Skeletal muscle tissue (tissue), 4 donors: ENCODE data around the gene NELFA. TPM values are rescaled to one million over a fixed set of nuclear protein-coding genes. Genes with fewer than 3 reads are reported as not detected.

ENCODE experiments used
- H3K27ac ChIP-seq: one replicate; pipeline ENCODE4 v1.7.0; 2013; ENCODE audit warnings: mild to moderate bottlenecking, low read depth, low read length, inconsistent platforms
- H3K27me3 ChIP-seq, 3 donors: one replicate each; pipeline ENCODE4 v1.7.0; 2013; ENCODE audit warnings: low read length in 3 of 3; ENCODE audit not compliant: control insufficient read depth in 3 of 3, insufficient read depth in 3 of 3
- H3K36me3 ChIP-seq, 3 donors: one replicate each; pipeline ENCODE4 v1.7.0; 2013; ENCODE audit warnings: low read length in 3 of 3; ENCODE audit not compliant: control insufficient read depth in 3 of 3, insufficient read depth in 3 of 3
- H3K4me1 ChIP-seq, 3 donors: one replicate each; pipeline ENCODE4 v1.7.0; 2013; ENCODE audit warnings: low read length in 3 of 3, mild to moderate bottlenecking in 3 of 3; ENCODE audit not compliant: control insufficient read depth in 3 of 3, insufficient read depth in 3 of 3
- H3K4me3 ChIP-seq, 3 donors: one replicate each; pipeline ENCODE4 v1.7.0; 2013; ENCODE audit warnings: low read length in 3 of 3
- H3K9ac ChIP-seq, 3 donors: one replicate each; pipeline ENCODE4 v1.7.0; 2013; ENCODE audit warnings: low read length in 3 of 3, mild to moderate bottlenecking in 3 of 3, moderate library complexity in 2 of 3, low read depth in 1 of 3
- H3K9me3 ChIP-seq, 3 donors: one replicate each; pipeline ENCODE4 v1.7.0; 2013; ENCODE audit warnings: low read length in 3 of 3; ENCODE audit not compliant: control insufficient read depth in 3 of 3
- total RNA-seq: library from RNA; depleted of rRNA; stranded (reverse); fragments of >200 nt; gene quantifications from one replicate; pipeline ENCODE4 v1.2.3, GENCODE V29; 2014
- donor health status: Osteomylitis.

The NELFA gene
- total RNA-seq, result 15.1 TPM

DNA sequence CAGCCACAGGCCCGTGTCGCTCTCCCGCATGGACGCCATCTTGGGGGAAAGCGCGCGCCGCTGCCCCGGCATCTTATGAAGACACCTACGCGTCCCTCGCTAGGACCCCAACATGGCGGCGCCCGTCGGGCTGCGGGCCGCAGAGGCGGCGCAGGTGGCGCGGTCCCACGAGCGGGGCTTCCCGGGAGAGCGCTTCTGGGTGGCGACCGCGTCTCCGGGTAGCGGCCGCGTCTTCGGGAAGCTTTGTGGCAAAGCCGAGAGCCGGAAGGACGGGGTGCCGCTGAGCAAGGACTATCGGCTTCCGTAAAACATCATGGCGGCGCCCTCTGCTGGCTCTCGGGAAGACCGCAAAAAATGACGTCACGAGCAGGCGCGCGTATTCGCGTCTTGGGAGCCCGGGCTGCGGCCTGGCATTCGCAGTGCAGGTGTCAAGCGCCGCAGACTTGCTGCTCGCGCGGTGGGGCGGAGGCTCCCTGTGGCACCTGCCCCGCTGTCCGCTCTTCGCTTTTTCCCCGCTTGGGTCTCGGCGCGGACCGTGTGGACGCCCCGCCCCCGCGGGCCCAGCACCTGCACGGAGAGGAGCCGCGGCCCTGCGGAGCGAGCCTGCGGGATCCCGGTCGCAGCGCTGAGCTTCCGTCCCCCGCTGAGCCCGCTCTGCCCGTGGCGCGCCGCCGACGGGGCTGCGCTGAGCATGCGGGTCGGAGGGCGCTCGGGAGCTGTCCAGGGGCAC, at the start of gene NELFA:
NELFA (minus strand) TSS at position 54 of the 730 bp plus-strand sequence; CDS start at position 39, 15 bp downstream.
- peaks cover 0 to 9% (median 7%) of the 10 kb centered on the region in 3 donors for H3K36me3 ChIP-seq
- peaks cover 11 to 24% (median 17%) of the 10 kb centered on the region in 3 donors for H3K4me1 ChIP-seq
- H3K9me3 ChIP-seq, result no peaks in the 10 kb centered on the region
- H3K27me3 ChIP-seq, result no peaks in the 10 kb centered on the region
- peak within 1 kb of the TSS; percentile 93 to 100 (median 100) for H3K4me3 ChIP-seq
- peak within 1 kb of the TSS; percentile 95 to 99 (median 98) for H3K9ac ChIP-seq
- peak within 1 kb of the TSS; percentile 97 for H3K27ac ChIP-seq

DNA sequence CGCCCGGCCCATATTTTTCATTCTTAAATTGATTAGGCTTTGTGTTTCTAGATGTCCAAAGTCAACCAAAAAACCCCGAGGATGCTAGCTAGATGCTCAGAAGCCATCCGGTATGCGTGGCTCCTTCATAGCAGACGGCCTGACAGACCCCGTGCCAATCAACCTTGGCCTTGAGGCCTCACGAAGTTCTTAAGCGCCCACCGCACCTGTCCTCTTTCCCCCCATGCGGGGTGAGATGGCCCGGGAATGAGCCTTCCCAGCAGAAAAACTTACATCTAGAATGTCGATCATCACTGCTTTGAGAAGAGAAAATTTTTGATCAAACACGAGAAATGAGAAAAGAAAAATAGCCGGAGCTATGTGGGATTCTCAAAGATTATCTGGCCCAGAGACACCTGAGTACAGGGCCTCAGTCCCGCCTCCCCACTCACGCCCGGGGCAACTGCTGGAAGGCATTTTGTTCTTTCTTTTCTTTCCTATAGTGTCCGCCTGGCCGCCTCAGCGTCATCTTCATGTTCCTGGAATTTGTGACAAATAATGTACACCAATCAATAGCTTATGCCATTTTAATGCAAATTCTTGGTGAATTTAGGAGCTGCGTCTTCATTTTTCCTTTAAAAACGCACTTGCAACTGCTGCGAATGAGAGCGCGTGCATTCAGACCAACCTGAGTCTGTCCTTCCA, 48.8 kb upstream of the NELFA start:
- Histone ChIP-seq H3K27me3 (peaks cover 20 to 28% (median 21%) of the 10 kb centered on the region in 3 donors), H3K27ac (no peak overlapping the region), H3K9ac (no peak overlapping the region), H3K9me3 (no peaks in the 10 kb centered on the region), H3K4me3 (no peak overlapping the region), H3K4me1 (no peaks in the 10 kb centered on the region), H3K36me3 (no peaks in the 10 kb centered on the region)

DNA sequence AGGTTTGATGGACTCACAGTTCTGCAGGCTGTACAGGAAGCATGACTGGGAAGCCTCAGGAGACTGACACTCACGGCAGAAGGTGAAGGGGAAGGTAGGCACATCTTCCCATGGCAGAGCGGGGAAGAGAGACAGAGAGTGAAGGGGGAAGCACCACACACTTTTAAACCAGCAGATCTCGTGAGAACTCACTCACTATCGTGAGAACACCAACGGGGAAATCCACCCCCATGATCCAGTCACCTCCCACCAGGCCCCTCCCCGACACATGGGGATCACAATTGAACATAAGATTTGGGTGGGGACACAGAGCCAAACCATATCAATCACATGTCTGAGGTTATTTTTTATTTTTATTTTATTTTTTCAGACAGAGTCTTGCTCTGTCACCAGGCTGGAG, 45.4 kb upstream of the NELFA start:
- H3K4me3 ChIP-seq, result no peak overlapping the region
- no peak overlapping the region for H3K27ac ChIP-seq
- no peaks in the 10 kb centered on the region for H3K36me3 ChIP-seq
- no peak overlapping the region for H3K9ac ChIP-seq
- no peaks in the 10 kb centered on the region for H3K9me3 ChIP-seq
- H3K4me1 ChIP-seq, result peaks cover 7 to 8% (median 8%) of the 10 kb centered on the region in 3 donors
- H3K27me3 ChIP-seq, result peaks cover 14 to 26% (median 17%) of the 10 kb centered on the region in 3 donors

DNA sequence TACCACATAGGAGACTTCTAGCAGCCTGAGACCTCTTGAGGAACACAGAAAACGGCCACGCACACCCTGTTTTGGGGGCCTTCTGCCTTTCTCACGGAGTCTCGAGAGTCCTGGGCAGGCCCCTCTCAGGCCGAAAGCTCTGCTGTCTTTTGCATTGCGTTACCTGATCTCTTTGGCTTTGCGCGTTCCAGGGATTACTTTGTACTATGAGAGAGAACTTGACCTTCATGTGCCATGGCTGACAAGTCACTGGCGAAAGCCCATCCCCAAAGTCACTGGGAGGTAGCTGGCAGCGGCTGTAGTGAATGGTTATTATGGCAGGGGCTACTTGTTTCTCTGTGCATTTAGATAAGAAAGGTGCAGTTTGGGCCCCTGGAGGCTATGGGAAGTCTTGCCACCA, 42.3 kb upstream of the NELFA start:
- H3K36me3 ChIP-seq, result no peaks in the 10 kb centered on the region
- H3K9me3 ChIP-seq, result no peaks in the 10 kb centered on the region
- H3K4me1 ChIP-seq, result peaks cover 7 to 9% (median 8%) of the 10 kb centered on the region in 3 donors
- peaks cover 7 to 20% (median 17%) of the 10 kb centered on the region in 3 donors for H3K27me3 ChIP-seq
- H3K4me3 ChIP-seq, result peak overlapping the region; percentile 52 to 75 (median 64)
- H3K9ac ChIP-seq, result peak overlapping the region; percentile 48 to 84 (median 69)
- H3K27ac ChIP-seq, result no peak overlapping the region

DNA sequence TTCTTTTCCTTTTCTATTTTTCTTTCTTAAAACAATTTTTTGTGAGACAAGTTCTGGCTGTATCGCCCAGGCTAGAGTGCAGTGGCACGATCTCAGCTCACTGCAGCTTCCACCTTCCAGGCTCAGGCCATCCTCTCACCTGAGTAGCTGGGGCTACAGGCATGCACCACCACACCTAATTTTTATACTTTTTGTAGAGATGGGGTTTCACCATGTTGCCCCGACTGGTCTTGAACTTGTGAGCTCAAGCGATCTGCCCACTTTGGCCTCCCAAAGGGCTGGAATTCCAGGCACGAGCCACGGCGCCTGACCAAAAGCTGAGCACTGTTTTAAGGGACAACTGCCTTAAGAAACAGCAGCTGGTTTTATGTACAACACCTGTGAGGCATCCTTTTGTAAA, 41.0 kb upstream of the NELFA start:
- Histone ChIP-seq H3K9ac (peak overlapping the region in 1 of 3 donors; percentile 25), H3K27ac (no peak overlapping the region), H3K4me1 (peaks cover 7 to 16% (median 8%) of the 10 kb centered on the region in 3 donors), H3K9me3 (no peaks in the 10 kb centered on the region), H3K36me3 (no peaks in the 10 kb centered on the region), H3K4me3 (no peak overlapping the region), H3K27me3 (peaks cover 11 to 23% (median 20%) of the 10 kb centered on the region in 3 donors)

DNA sequence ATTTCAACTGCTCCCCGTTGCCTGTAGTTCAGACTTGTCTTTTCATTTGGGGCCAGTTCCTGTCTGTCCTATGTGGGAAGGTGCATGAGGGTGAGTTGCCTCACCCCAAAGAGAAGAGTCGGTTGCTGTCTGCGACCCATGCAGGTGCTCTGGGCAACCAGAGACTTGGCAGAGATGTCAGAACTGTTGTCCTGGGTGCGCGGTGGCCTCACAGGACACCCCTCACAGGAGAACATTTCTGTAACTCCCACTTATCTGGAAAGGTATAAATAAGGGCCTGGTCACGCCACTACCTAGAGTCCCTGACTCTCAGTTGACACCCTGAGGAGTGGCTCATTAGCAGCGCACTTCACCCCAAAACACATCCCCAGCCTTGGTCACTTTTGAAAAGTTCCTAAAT, 40.6 kb upstream of the NELFA start:
- Histone ChIP-seq H3K9ac (no peak overlapping the region), H3K27me3 (peaks cover 14 to 28% (median 20%) of the 10 kb centered on the region in 3 donors), H3K36me3 (no peaks in the 10 kb centered on the region), H3K4me1 (peaks cover 7 to 16% (median 8%) of the 10 kb centered on the region in 3 donors), H3K27ac (no peak overlapping the region), H3K4me3 (no peak overlapping the region), H3K9me3 (no peaks in the 10 kb centered on the region)

DNA sequence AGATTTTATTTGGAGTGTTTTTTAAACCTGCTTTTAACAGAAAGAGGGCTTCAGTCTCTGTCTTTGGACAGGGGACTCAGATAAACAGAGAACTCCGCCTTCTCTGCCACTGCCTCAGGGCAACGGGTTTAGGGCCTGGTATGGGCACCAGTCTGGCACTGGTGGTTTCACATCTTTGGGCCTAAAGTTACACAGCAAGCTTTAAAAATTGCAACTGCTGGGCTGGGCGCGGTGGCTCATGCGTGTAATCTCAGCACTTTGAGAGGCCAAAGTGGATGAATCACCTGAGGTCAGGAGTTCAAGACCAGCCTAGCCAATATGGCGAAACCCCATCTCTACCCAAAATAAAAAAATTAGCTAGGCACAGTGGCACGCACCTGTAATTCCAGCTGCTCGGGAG, 40.1 kb upstream of the NELFA start:
- peaks cover 7 to 16% (median 8%) of the 10 kb centered on the region in 3 donors for H3K4me1 ChIP-seq
- no peak overlapping the region for H3K9ac ChIP-seq
- no peak overlapping the region for H3K27ac ChIP-seq
- H3K9me3 ChIP-seq, result no peaks in the 10 kb centered on the region
- H3K4me3 ChIP-seq, result no peak overlapping the region
- no peaks in the 10 kb centered on the region for H3K36me3 ChIP-seq
- H3K27me3 ChIP-seq, result peaks cover 19 to 28% (median 20%) of the 10 kb centered on the region in 3 donors

DNA sequence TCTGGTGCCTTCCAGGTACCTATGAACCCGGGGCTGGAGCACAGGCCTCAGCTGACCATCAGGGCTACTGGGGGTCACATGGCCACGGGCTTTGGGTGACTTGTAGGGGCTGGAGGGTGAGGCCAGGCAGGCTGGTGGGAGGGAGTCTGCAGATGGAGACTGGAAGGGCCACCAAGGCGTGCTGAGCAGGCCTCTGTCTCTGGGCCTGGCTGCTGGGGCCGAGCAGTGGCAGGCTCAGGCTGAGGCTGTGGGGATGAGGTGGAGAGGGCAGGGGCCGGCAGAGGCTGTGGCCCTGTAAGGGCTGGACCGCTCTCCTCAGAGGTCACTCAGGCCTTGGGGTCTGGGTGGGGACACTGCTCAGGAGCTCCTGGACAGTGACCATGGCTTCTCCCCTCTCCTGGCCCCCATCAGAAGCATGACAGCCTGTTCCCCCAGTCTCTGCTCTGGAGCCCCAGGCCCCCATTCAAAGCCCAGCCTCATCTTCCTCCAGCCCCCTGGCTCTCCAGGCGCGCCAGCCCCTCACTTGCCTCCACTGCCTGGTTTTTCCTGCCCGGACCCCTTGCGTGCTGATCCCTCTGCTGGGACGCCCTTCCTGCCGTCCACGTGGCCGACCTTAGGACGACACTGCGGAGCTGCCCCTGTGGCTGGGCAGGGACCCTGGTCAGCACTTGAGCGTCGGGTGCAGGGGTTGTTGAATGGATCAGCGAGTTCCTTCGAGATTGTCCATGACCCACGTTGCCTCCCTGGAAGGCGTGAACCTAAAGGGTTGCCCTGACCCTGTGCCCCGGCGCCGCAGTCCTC, 39.2 kb upstream of the NELFA start:
- Histone ChIP-seq H3K27me3 (peaks cover 28 to 35% (median 28%) of the 10 kb centered on the region in 3 donors), H3K9ac (no peak overlapping the region), H3K4me1 (peaks cover 7 to 16% (median 8%) of the 10 kb centered on the region in 3 donors), H3K36me3 (no peaks in the 10 kb centered on the region), H3K4me3 (no peak overlapping the region), H3K9me3 (no peaks in the 10 kb centered on the region), H3K27ac (no peak overlapping the region)

DNA sequence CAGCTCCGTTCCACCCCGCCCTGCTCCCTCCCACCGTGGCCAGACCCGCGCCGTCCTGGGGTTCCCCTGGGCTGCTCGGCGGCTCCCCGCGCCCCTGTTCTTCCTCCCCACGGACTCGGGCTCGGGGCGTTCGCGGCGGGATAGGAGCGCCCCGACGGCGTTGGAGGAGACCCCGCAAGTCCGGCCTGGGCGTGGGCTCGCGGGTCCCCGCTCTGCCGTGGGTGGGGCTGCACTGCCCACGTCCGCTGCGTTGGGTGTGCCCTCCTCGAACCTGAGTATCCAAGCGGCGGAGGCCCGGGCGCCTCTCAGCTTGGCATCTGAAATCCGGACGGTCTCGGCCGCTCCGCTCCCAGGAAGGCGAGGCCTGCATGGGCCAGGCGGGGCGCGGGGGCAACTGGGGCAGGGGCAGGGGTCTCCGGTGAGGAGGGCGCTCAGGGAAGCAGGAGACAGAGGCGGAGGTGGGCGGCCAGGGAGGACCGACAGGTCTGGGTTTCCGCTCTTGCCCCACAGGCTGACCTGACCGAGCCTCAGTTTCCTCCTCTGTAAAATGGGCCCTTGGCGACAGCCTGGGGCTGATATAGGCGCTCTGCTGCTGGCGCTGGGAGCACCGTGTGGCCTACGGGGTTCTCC, 38.4 kb upstream of the NELFA start:
- Histone ChIP-seq H3K9me3 (no peaks in the 10 kb centered on the region), H3K4me1 (peaks cover 7 to 18% (median 8%) of the 10 kb centered on the region in 3 donors), H3K9ac (no peak overlapping the region), H3K36me3 (no peaks in the 10 kb centered on the region), H3K27me3 (peaks cover 32 to 39% (median 32%) of the 10 kb centered on the region in 3 donors), H3K27ac (no peak overlapping the region), H3K4me3 (no peak overlapping the region)
